ENCODE results near the gene NSUN6. TPM values are rescaled to one million over a fixed set of nuclear protein-coding genes. Genes with fewer than 3 reads are reported as not detected.

Gene NSUN6
- total and polyA plus RNA-seq, 2 experiments from 2014 or later = 18.1 to 37.4 TPM

DNA sequence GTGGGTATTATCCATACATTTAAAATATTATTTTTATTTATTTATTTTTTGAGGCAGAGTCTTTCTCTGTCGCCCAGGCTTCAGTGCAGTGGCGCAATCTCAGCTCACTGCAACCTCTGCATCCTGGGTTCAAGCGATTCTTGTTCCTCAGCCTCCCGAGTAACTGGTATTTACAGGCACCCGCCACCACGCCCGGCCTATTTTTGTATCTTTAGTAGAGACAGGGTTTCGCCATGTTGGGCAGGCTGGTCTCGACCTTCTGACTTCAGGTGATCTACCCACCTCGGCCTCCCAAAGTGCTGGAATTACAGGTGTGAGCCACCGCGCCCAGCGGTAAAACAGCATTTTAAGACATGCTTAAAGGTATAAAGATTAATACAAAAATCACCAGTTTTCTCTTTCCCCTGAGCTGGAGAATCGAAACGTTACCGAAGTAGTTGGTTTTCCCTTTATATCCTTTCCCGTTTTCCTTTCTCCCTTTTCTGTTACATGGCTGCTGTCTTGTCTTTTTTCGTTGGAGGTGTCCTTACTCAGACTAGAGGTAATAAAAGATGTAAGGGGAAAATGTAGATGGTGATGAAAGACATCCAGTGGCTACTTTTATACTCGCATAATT lies 9.5 kb upstream of the NSUN6 start:
- peaks cover 27% of the 10 kb centered on the region for H3K4me1 Mint-ChIP-seq
- no peaks in the 10 kb centered on the region for H3K9me3 Mint-ChIP-seq
- no peak for ATAC-seq
- H3K27me3 Mint-ChIP-seq (ENCODE audit: insufficient read depth, low read depth, poor library complexity) = peaks cover 6% of the 10 kb centered on the region
- peak overlapping the region; percentile 67 for H3K4me3 Mint-ChIP-seq
- peaks cover 21% of the 10 kb centered on the region; the same call in 2 of the 3 replicates for H3K36me3 Mint-ChIP-seq (ENCODE audit: low read depth)
- Histone ChIP-seq H3K9me2 (ENCODE audit: insufficient read depth) (no peaks in the 10 kb centered on the region), H2AFZ (no peak overlapping the region), H3K79me2 (replicated peaks; ENCODE audit: insufficient read depth) (peaks cover 66% of the 10 kb centered on the region), H3K4me2 (peak overlapping the region; percentile 79), H3K27ac (ENCODE audit: low read depth) (no peak overlapping the region), H3K4me3 (peak overlapping the region; percentile 71), H3K36me3 (ENCODE audit: insufficient read depth) (no peaks in the 10 kb centered on the region), H4K20me1 (replicated peaks; ENCODE audit: insufficient read depth) (peaks cover 28% of the 10 kb centered on the region; the same call in 1 of the 2 replicates), H3K4me1 (ENCODE audit: insufficient read depth) (peaks cover 14% of the 10 kb centered on the region), H3F3A (replicated peaks; ENCODE audit: low read depth) (no peaks in the 10 kb centered on the region), H3K27me3 (ENCODE audit: insufficient read depth) (no peaks in the 10 kb centered on the region)
- TF ChIP-seq NANOG (IDR thresholded peaks at IDR 0.05; ENCODE audit: borderline replicate concordance) (no peak), EZH2phosphoT487 (IDR thresholded peaks at IDR 0.05; ENCODE audit: unreplicated experiment) (no peak), STAT1 (IDR thresholded peaks at IDR 0.05; ENCODE audit: unreplicated experiment) (no peak)
- no peak for DNase-seq (ENCODE audit: low spot score)
- peak overlapping the region; percentile 49; the same call in 1 of the 2 replicates for H3K27ac Mint-ChIP-seq

DNA sequence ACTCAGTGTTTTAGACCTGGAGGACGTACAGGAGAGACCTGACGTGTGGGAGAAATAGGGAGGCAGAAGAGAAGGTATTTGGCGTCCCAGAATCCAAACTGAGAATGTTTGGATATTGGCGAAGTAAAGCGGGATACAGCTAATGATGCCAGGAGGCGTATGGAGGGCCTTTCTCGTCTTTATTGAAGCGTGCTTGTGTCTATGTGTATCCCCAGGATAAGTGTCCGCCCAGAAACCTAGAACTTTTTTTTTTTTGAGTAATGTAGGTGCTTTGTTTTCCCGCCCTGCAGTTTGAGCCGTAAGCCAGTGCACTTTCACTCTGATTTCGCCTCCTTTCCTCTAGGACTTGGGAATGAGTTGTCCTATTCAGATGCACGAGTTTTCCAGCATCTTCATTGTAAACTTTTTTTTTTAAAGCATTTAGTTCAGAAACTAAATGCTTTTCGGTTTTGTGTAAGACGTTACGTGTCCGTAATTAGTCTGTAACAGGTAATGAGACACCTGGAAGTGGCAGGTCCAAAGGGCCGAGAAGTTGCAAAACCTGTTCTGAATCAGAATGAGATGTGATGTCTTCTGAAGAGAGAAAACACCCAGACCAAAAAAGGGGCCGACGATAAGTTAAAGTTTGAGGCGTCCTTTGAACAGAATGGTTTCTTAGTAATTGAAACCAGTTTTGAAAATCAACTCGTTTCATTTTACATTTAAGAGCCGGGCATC lies 8.6 kb upstream of the NSUN6 start:
- Mint-ChIP-seq H3K9me3 (no peaks in the 10 kb centered on the region), H3K36me3 (ENCODE audit: low read depth) (peaks cover 21% of the 10 kb centered on the region; the same call in 2 of the 3 replicates), H3K4me3 (peak overlapping the region; percentile 100), H3K27ac (peak overlapping the region; percentile 99), H3K4me1 (peaks cover 19% of the 10 kb centered on the region), H3K27me3 (ENCODE audit: insufficient read depth, low read depth, poor library complexity) (peaks cover 6% of the 10 kb centered on the region)
- Histone ChIP-seq H3K4me2 (peak overlapping the region; percentile 79), H3K4me1 (ENCODE audit: insufficient read depth) (peaks cover 5% of the 10 kb centered on the region), H3K4me3 (peak overlapping the region; percentile 71), H4K20me1 (replicated peaks; ENCODE audit: insufficient read depth) (peaks cover 21% of the 10 kb centered on the region; the same call in 1 of the 2 replicates), H3K79me2 (replicated peaks; ENCODE audit: insufficient read depth) (peaks cover 57% of the 10 kb centered on the region), H3K9me2 (ENCODE audit: insufficient read depth) (no peaks in the 10 kb centered on the region), H3K27ac (ENCODE audit: low read depth) (peak overlapping the region; percentile 98), H3K36me3 (ENCODE audit: insufficient read depth) (no peaks in the 10 kb centered on the region), H3K27me3 (ENCODE audit: insufficient read depth) (no peaks in the 10 kb centered on the region), H2AFZ (peak overlapping the region; percentile 33; the same call in 1 of the 2 replicates), H3F3A (replicated peaks; ENCODE audit: low read depth) (no peaks in the 10 kb centered on the region)
- DNase-seq (ENCODE audit: low spot score) (peak; percentile 85), ATAC-seq (peak; percentile 22)
- TF ChIP-seq ZNF114 (CRISPR knock-in tag; IDR thresholded peaks at IDR 0.05) (no peak), POLR2AphosphoS5 (IDR thresholded peaks at IDR 0.05; ENCODE audit: low read depth) (no peak), STAT1 (IDR thresholded peaks at IDR 0.05; ENCODE audit: unreplicated experiment) (no peak), EZH2phosphoT487 (IDR thresholded peaks at IDR 0.05; ENCODE audit: unreplicated experiment) (no peak), CREB1 (CRISPR knock-in tag; IDR thresholded peaks at IDR 0.05; ENCODE audit: low read depth) (no peak), EZH2 (IDR thresholded peaks at IDR 0.05; ENCODE audit: low read depth, unreplicated experiment) (no peak)
- TF ChIP-seq, protein P1, sequence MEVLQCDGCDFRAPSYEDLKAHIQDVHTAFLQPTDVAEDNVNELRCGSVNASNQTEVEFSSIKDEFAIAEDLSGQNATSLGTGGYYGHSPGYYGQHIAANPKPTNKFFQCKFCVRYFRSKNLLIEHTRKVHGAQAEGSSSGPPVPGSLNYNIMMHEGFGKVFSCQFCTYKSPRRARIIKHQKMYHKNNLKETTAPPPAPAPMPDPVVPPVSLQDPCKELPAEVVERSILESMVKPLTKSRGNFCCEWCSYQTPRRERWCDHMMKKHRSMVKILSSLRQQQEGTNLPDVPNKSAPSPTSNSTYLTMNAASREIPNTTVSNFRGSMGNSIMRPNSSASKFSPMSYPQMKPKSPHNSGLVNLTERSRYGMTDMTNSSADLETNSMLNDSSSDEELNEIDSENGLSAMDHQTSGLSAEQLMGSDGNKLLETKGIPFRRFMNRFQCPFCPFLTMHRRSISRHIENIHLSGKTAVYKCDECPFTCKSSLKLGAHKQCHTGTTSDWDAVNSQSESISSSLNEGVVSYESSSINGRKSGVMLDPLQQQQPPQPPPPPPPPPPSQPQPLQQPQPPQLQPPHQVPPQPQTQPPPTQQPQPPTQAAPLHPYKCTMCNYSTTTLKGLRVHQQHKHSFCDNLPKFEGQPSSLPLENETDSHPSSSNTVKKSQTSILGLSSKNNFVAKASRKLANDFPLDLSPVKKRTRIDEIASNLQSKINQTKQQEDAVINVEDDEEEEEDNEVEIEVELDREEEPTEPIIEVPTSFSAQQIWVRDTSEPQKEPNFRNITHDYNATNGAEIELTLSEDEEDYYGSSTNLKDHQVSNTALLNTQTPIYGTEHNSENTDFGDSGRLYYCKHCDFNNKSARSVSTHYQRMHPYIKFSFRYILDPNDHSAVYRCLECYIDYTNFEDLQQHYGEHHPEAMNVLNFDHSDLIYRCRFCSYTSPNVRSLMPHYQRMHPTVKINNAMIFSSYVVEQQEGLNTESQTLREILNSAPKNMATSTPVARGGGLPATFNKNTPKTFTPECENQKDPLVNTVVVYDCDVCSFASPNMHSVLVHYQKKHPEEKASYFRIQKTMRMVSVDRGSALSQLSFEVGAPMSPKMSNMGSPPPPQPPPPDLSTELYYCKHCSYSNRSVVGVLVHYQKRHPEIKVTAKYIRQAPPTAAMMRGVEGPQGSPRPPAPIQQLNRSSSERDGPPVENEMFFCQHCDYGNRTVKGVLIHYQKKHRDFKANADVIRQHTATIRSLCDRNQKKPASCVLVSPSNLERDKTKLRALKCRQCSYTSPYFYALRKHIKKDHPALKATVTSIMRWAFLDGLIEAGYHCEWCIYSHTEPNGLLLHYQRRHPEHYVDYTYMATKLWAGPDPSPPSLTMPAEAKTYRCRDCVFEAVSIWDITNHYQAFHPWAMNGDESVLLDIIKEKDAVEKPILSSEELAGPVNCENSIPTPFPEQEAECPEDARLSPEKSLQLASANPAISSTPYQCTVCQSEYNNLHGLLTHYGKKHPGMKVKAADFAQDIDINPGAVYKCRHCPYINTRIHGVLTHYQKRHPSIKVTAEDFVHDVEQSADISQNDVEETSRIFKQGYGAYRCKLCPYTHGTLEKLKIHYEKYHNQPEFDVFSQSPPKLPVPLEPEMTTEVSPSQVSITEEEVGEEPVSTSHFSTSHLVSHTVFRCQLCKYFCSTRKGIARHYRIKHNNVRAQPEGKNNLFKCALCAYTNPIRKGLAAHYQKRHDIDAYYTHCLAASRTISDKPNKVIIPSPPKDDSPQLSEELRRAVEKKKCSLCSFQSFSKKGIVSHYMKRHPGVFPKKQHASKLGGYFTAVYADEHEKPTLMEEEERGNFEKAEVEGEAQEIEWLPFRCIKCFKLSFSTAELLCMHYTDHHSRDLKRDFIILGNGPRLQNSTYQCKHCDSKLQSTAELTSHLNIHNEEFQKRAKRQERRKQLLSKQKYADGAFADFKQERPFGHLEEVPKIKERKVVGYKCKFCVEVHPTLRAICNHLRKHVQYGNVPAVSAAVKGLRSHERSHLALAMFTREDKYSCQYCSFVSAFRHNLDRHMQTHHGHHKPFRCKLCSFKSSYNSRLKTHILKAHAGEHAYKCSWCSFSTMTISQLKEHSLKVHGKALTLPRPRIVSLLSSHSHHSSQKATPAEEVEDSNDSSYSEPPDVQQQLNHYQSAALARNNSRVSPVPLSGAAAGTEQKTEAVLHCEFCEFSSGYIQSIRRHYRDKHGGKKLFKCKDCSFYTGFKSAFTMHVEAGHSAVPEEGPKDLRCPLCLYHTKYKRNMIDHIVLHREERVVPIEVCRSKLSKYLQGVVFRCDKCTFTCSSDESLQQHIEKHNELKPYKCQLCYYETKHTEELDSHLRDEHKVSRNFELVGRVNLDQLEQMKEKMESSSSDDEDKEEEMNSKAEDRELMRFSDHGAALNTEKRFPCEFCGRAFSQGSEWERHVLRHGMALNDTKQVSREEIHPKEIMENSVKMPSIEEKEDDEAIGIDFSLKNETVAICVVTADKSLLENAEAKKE (CRISPR knock-in tag; IDR thresholded peaks at IDR 0.05) = no peak
- TF ChIP-seq, protein P2, sequence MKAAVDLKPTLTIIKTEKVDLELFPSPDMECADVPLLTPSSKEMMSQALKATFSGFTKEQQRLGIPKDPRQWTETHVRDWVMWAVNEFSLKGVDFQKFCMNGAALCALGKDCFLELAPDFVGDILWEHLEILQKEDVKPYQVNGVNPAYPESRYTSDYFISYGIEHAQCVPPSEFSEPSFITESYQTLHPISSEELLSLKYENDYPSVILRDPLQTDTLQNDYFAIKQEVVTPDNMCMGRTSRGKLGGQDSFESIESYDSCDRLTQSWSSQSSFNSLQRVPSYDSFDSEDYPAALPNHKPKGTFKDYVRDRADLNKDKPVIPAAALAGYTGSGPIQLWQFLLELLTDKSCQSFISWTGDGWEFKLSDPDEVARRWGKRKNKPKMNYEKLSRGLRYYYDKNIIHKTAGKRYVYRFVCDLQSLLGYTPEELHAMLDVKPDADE (IDR thresholded peaks at IDR 0.05) = no peak
- TF ChIP-seq, protein P3, sequence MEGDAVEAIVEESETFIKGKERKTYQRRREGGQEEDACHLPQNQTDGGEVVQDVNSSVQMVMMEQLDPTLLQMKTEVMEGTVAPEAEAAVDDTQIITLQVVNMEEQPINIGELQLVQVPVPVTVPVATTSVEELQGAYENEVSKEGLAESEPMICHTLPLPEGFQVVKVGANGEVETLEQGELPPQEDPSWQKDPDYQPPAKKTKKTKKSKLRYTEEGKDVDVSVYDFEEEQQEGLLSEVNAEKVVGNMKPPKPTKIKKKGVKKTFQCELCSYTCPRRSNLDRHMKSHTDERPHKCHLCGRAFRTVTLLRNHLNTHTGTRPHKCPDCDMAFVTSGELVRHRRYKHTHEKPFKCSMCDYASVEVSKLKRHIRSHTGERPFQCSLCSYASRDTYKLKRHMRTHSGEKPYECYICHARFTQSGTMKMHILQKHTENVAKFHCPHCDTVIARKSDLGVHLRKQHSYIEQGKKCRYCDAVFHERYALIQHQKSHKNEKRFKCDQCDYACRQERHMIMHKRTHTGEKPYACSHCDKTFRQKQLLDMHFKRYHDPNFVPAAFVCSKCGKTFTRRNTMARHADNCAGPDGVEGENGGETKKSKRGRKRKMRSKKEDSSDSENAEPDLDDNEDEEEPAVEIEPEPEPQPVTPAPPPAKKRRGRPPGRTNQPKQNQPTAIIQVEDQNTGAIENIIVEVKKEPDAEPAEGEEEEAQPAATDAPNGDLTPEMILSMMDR (conservative IDR thresholded peaks at IDR 0.05; ENCODE audit: low read depth in 2 of 2) = no peak
